Duodenal mucosa (tissue), 2 donors: ENCODE results near the gene NDUFS8.

Experiments used
- H3K27ac ChIP-seq: one replicate; pipeline ENCODE4 v1.7.0; 2013; ENCODE audit warnings: low read depth, low read length
- H3K27me3 ChIP-seq, 2 donors: one replicate each; pipeline ENCODE4 v1.7.0; 2013; ENCODE audit warnings: low read length in 2 of 2, control low read depth in 1 of 2; ENCODE audit not compliant: insufficient read depth in 2 of 2, control insufficient read depth in 1 of 2
- H3K36me3 ChIP-seq, 2 donors: one replicate each; pipeline ENCODE4 v1.7.0; 2013; ENCODE audit warnings: low read length in 2 of 2, control low read depth in 1 of 2; ENCODE audit not compliant: insufficient read depth in 2 of 2, control insufficient read depth in 1 of 2
- H3K4me1 ChIP-seq, 2 donors: one replicate each; pipeline ENCODE4 v1.7.0; 2013; ENCODE audit warnings: low read length in 2 of 2, control low read depth in 1 of 2; ENCODE audit not compliant: insufficient read depth in 2 of 2, control insufficient read depth in 1 of 2
- H3K4me3 ChIP-seq, 2 donors: one replicate each; pipeline ENCODE4 v1.7.0; 2013; ENCODE audit warnings: low read length in 2 of 2, low read depth in 1 of 2
- H3K9ac ChIP-seq, 2 donors: one replicate each; pipeline ENCODE4 v1.7.0; 2013; ENCODE audit warnings: low read length in 2 of 2, low read depth in 1 of 2
- H3K9me3 ChIP-seq, 2 donors: one replicate each; pipeline ENCODE4 v1.7.0; 2013; ENCODE audit warnings: low read length in 2 of 2, control low read depth in 1 of 2; ENCODE audit not compliant: control insufficient read depth in 1 of 2

NDUFS8 gene

DNA sequence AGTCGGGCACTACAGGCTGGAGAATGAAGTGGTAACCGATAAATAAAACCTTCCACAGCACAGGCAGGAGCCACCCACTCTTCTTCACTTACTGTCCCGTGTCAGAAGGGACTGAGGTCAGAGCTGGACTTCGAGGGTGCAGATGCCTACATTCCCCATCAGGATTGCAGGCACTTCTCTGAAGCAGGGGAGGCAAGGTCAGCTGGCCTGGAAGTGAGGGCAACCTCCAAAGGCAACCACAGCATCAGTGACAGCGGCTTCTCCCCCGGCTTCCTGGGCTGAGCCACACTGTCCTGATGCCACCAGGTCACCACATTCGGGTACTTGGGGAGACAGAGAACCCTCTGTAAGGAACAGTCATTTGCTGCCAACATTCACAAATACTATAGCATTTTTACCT lies 31.0 kb downstream of the NDUFS8 start:
- no peak overlapping the region for H3K27ac ChIP-seq
- no peaks in the 10 kb centered on the region for H3K27me3 ChIP-seq
- H3K9me3 ChIP-seq: no peaks in the 10 kb centered on the region
- H3K9ac ChIP-seq: no peak overlapping the region
- peaks cover 35 to 66% of the 10 kb centered on the region in 2 donors for H3K36me3 ChIP-seq
- no peaks in the 10 kb centered on the region for H3K4me1 ChIP-seq
- no peak overlapping the region for H3K4me3 ChIP-seq

DNA sequence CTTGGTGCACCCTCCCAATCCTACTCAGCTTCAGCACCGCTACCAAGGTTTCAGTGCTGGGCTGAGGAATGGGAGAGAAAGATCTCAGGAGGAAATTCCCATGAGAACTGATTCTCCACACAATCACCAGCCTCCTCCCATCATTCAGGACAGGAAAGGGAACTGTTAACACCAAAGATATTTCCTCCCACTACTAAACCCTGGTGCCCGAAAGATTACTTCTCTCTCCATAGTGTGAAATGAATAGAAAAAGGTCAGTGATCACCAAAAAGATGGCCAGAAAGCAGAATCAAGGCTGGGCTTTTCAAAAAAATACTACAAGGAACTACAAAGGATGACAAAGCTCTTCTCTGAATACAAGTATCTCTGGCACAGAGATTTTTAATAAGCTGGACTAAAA lies 34.4 kb downstream of the NDUFS8 start:
- peaks cover 59 to 84% of the 10 kb centered on the region in 2 donors for H3K36me3 ChIP-seq
- H3K4me3 ChIP-seq: no peak overlapping the region
- H3K9ac ChIP-seq: no peak overlapping the region
- no peaks in the 10 kb centered on the region for H3K4me1 ChIP-seq
- H3K9me3 ChIP-seq: no peaks in the 10 kb centered on the region
- H3K27me3 ChIP-seq: no peaks in the 10 kb centered on the region
- no peak overlapping the region for H3K27ac ChIP-seq

DNA sequence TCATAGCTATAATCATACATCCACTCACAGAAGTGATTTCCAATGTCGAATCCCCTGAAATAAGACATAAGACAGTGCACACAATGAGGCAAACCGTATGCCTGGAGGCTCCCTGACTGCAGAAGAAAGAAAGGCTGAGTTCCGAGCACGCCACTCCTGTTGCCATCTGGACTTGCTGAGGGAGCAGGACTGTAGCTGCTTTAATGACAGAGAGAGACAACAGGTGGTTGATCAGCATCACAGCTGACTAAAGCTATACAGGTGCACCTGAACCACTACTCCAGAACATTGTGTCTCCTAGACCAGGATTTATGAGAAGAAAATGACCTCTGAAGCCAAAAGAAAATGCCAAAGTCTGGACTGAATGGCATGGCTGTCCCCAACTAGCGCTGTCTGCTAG lies 35.4 kb downstream of the NDUFS8 start:
- peaks cover 65 to 88% of the 10 kb centered on the region in 2 donors for H3K36me3 ChIP-seq

DNA sequence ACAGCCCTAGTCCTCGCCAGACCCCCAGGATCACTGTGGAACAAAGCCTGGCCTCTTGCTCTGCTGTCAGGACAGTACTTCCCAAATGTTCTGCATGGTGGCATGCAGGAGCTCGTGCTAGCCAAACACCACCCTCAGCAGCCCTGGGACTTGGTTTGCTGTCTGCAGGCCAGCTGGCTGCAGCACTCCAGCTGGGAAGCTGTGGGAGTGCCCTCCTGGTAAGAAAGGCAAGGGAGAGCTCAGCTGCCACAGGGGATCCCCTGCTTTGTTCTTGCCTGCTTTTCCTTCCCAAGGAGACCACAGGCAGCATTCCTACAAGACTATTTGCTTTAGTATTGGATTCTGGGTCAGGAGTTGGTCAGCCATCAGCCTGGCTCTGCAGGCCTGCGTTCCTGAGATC lies 36.3 kb downstream of the NDUFS8 start:
- Histone ChIP-seq H3K9me3 (no peaks in the 10 kb centered on the region), H3K27ac (no peak overlapping the region), H3K9ac (no peak overlapping the region), H3K27me3 (no peaks in the 10 kb centered on the region), H3K4me3 (no peak overlapping the region), H3K36me3 (peaks cover 67 to 89% of the 10 kb centered on the region in 2 donors), H3K4me1 (no peaks in the 10 kb centered on the region)

More for the DNA sequence above, 35.4 kb downstream of the NDUFS8 start:
- Histone ChIP-seq H3K9ac (no peak overlapping the region), H3K9me3 (no peaks in the 10 kb centered on the region), H3K4me1 (no peaks in the 10 kb centered on the region), H3K27ac (no peak overlapping the region), H3K4me3 (no peak overlapping the region), H3K27me3 (no peaks in the 10 kb centered on the region)

DNA sequence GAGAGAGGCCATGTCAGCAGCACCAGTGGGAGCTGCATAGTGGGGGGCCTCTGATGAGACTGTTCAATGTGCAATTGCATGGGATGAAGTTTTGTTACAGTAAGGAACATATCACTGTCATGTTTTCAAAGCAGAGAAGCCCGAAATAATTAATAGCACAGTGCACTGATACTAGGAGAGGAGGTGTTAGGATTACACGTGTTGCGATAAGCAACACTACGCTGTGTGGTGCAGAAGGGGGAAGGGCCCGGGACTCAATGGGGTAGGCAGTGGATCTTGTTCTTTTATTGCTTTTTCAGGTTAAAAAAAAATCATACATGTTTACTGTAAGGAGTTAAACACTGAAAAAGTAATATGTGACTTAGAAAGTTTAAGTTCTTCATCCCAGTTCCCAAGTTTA lies 37.5 kb downstream of the NDUFS8 start:
- H3K9ac ChIP-seq: no peak overlapping the region
- H3K4me1 ChIP-seq: no peaks in the 10 kb centered on the region
- peaks cover 58 to 82% of the 10 kb centered on the region in 2 donors for H3K36me3 ChIP-seq
- no peak overlapping the region for H3K4me3 ChIP-seq
- H3K27me3 ChIP-seq: no peaks in the 10 kb centered on the region
- no peaks in the 10 kb centered on the region for H3K9me3 ChIP-seq
- no peak overlapping the region for H3K27ac ChIP-seq

DNA sequence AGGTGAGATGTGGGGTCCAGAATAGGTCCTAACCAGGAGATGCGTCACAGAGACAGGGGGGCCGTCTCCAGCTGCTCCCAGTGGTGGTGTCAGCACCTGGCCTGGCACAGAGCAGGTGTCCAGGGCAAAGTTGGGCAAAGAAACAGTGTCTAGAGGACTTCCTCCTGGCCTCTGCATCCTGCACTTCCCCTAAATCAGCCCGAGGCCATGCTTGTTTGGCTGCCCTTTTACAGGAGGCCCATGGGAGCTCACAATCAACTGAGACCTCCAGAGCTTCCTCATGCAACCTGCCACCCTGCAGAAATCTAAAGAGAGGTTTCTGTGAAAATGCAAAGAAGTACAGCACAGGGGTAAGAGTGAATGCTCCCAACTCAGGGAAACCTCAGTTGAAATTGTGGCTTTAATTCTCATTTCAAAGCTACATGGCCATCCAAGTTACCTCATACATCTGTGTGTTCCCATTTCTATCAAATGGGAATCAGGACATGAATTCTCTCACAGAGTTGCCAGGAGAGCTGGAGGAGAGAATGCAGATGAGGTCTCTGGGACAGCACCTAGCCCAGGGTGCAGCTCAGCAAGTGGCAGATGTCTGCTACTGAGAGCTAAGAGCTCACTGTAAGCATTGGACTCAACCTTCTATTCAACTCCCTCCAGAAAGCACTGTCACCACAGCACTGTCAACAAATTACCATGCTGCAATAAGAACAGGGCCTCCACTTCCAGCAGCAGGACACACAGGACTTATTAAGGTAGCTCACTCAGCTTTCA lies 41.0 kb downstream of the NDUFS8 start:
- no peaks in the 10 kb centered on the region for H3K4me1 ChIP-seq
- no peaks in the 10 kb centered on the region for H3K9me3 ChIP-seq
- H3K27me3 ChIP-seq: no peaks in the 10 kb centered on the region
- no peak overlapping the region for H3K27ac ChIP-seq
- no peak overlapping the region for H3K9ac ChIP-seq
- H3K4me3 ChIP-seq: no peak overlapping the region
- peaks cover 51 to 78% of the 10 kb centered on the region in 2 donors for H3K36me3 ChIP-seq

DNA sequence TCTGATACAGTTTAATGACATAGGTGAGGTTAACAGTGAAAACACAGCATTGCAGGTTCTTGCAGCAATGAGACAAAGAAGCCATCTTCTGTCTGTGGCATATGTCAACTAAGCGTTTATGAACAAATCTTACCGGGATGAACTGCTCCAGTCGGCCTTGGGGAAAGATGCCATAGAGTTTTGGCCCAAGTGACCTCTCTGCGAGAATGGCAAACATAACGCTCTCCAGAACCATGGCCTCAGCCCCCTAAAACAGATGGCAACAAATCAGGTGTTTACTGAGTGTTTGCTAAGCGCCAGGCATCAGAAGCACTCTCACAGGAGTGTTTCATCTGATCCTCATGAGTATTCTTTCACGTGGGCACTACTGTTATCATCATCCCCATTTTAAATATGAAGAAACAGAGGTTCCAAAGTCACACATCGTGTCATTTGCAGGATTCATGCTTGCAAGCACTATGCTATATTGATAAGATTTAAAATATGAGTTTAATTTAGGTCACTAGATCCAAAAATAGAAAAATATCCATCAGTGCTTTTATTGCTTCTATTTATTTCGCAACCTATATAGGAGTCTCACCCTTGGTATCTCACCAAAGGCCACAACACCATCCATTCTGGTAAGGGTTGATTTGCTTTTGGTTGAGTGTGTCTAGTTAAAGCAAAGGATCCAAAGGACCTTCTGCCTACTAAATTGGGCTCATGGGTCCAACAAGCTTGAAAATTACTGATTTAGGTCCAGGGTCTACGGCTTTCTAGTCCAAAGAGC lies 44.3 kb downstream of the NDUFS8 start:
- Histone ChIP-seq H3K27ac (no peak overlapping the region), H3K9ac (no peak overlapping the region), H3K4me3 (no peak overlapping the region), H3K9me3 (no peaks in the 10 kb centered on the region), H3K27me3 (no peaks in the 10 kb centered on the region), H3K4me1 (no peaks in the 10 kb centered on the region), H3K36me3 (peaks cover 27 to 54% of the 10 kb centered on the region in 2 donors)

DNA sequence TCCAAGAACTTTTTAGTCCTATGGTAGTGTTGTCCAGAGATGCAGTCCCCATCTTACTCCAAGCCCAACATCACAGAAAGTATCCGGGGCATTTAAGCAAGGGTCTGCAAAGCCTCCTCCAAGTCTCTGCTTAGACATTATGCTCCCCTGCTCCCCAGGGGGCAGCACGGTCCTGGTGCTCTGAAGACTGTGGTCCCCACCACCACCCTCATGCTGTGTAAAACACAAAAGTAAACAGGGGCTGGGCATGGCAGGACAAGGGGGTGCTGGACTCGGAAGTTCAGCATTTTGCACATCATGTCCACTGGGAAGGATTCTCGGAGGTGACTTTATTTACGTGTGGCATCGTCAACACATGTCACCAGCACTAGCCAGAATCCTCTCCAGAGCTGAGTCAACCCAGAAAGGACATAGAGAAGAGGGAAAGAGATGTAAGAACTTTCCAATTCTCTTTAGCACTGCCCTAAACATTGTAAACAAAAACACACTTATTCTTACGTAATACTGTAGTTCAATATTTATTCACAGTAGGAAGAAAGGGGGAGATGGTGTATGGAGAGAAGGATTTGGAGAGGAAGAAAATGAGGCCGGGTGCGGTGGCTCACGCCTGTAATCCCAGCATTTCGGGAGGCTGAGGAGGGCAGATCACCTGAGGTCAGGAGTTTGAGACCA lies 46.0 kb downstream of the NDUFS8 start:
- Histone ChIP-seq H3K9me3 (no peaks in the 10 kb centered on the region), H3K27me3 (no peaks in the 10 kb centered on the region), H3K27ac (no peak overlapping the region), H3K4me3 (no peak overlapping the region), H3K9ac (no peak overlapping the region), H3K36me3 (peaks cover 15 to 53% of the 10 kb centered on the region in 2 donors), H3K4me1 (no peaks in the 10 kb centered on the region)

DNA sequence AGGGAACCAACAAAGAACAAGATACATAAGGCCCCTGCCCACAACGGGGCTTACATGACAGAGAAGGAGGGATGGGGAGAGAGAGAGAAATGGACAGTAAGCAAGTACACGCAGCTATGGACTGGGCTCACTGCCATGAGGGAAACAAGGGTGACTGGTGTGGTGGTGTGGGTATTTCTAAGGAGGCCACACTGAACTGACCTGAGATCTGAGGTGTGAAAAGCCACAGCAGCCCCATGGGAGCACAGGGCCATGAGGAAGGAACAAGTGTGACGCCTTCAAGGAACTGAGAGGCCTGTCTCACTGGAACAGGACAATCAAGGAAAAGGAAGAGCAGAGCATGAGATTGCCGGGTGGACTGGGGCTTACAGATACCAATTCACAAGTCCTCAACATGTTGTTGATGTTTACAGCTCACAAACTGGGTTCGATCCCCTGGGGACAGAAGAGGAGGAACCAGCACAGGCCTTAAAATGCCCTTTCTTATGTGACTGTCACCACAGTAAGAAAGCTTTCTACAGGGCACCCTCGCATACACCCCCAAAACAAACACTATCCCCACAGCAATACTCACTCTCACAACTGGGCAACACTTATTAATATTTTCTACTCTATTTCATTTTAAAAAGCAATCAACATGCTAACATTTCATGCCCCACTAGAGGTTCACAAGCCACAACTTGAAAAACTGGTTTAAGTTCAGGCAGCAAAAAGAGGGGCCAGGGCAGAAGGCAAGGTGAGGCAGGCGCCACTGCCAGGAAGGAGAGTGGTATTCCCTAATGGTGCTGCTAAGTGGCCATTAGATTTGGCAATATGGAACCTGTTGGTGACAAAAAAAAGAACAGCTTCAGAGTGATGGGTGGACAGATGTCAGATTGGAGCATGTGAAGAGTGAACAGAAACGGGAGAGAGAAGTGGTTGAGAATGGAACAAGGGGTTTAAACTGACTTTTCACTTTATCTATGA lies 47.4 kb downstream of the NDUFS8 start:
- no peaks in the 10 kb centered on the region for H3K9me3 ChIP-seq
- H3K27ac ChIP-seq: no peak overlapping the region
- no peaks in the 10 kb centered on the region for H3K27me3 ChIP-seq
- H3K4me3 ChIP-seq: no peak overlapping the region
- peaks cover 0 to 3% of the 10 kb centered on the region in 2 donors for H3K4me1 ChIP-seq
- H3K36me3 ChIP-seq: peaks cover 9 to 52% of the 10 kb centered on the region in 2 donors
- H3K9ac ChIP-seq: no peak overlapping the region
